ENCODE results near the gene ACE2.

- TF ChIP-seq, protein P1, sequence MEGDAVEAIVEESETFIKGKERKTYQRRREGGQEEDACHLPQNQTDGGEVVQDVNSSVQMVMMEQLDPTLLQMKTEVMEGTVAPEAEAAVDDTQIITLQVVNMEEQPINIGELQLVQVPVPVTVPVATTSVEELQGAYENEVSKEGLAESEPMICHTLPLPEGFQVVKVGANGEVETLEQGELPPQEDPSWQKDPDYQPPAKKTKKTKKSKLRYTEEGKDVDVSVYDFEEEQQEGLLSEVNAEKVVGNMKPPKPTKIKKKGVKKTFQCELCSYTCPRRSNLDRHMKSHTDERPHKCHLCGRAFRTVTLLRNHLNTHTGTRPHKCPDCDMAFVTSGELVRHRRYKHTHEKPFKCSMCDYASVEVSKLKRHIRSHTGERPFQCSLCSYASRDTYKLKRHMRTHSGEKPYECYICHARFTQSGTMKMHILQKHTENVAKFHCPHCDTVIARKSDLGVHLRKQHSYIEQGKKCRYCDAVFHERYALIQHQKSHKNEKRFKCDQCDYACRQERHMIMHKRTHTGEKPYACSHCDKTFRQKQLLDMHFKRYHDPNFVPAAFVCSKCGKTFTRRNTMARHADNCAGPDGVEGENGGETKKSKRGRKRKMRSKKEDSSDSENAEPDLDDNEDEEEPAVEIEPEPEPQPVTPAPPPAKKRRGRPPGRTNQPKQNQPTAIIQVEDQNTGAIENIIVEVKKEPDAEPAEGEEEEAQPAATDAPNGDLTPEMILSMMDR (optimal IDR thresholded peaks at IDR 0.05 in 1 of 3, IDR thresholded peaks at IDR 0.05 in 1 of 3, conservative IDR thresholded peaks at IDR 0.05 in 1 of 3; ENCODE audit: extremely low read depth in 1 of 3, insufficient read depth in 2 of 3, low read length in 3 of 3): no peak
- no peak for TF ChIP-seq EZH2 (IDR thresholded peaks at IDR 0.05; ENCODE audit: low read length)
Observed at GRCh38 chrX:15559227-15559626, 41.5 kb downstream of the ACE2 start.
